Thoracic aorta (tissue), 2 donors: ENCODE results near the gene SEMA6C. TPM values are rescaled to one million over a fixed set of nuclear protein-coding genes. Genes with fewer than 3 reads are reported as not detected.

Source experiments
- ATAC-seq: fragments of 150-250 bp; one replicate; pipeline ENCODE4 v1.8.0; 2017; ENCODE audit warnings: low read depth; ENCODE audit not compliant: insufficient number of reproducible peaks, low FRiP score
- DNase-seq: peaks from one replicate; pipeline ENCODE4 v3.0.0-alpha.2; 2020; ENCODE audit warnings: low spot score
- H3K27ac ChIP-seq, 2 donors: fragments of 200-600 bp; sonication (generic); 1 replicate in 1 of 2; 2 replicates in 1 of 2; pipeline ENCODE4 v1.5.1; 2016; ENCODE audit warnings: mild to moderate bottlenecking in 2 of 2, moderate library complexity in 2 of 2
- H3K27me3 ChIP-seq: fragments of 200-600 bp; sonication (generic); replicated peaks from 2 replicates; pipeline ENCODE4 v1.6.0; 2016; ENCODE audit warnings: mild to moderate bottlenecking; ENCODE audit not compliant: insufficient read depth
- H3K36me3 ChIP-seq: fragments of 200-600 bp; sonication (generic); one replicate; pipeline ENCODE4 v1.5.1; 2016
- H3K4me1 ChIP-seq, 2 donors: fragments of 200-600 bp; sonication (generic); 1 replicate in 1 of 2; 2 replicates in 1 of 2; pipeline versions ENCODE4 v1.5.1 to v1.6.0; 2016; ENCODE audit warnings: low read depth in 2 of 2, mild to moderate bottlenecking in 1 of 2; ENCODE audit not compliant: control insufficient read depth in 1 of 2
- H3K4me3 ChIP-seq: fragments of 200-600 bp; sonication (generic); 2 replicates; pipeline ENCODE4 v1.5.1; 2016; ENCODE audit warnings: mild to moderate bottlenecking
- H3K9me3 ChIP-seq: fragments of 200-600 bp; sonication (generic); 2 replicates; pipeline ENCODE4 v1.5.1; 2016
- total RNA-seq, 2 donors: library from RNA; depleted of rRNA; stranded (reverse); fragments of >200 nt; gene quantifications; one replicate each; pipeline versions ENCODE4 v1.1.0 to v1.2.3, GENCODE V29; 2016
- TF ChIP-seq, protein P1 (sequence below): fragments of 200-600 bp; sonication (generic); IDR thresholded peaks from one replicate; pipeline ENCODE4 v1.5.1; 2019; ENCODE audit warnings: antibody characterized with exemption

SEMA6C gene
- total RNA-seq, 2 donors from 2014 or later, result 6.3 to 6.8 TPM

DNA sequence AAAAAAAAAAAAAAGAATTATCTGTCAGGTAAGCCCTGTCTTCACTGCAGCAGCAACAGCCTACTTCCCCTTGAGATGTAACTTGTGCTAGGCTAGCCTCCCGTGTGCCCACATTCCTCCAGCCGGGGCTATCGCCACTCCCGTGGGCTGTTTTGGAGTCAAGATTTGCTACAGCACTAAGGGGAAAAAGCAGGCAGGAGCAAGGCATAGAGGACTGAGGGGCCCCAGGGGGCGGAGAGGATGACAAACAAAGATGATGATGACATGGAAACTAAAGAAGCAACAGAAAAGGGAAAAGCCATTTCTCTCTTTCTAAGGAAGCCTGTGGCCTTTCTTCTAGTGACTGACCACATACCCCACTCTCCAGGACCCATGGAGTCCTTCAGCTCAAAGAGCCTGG lies 11.9 kb upstream of the SEMA6C start:
- Histone ChIP-seq H3K27me3 (no peaks in the 10 kb centered on the region), H3K9me3 (no peaks in the 10 kb centered on the region), H3K36me3 (peaks cover 25% of the 10 kb centered on the region), H3K27ac (no peak overlapping the region), H3K4me1 (peaks cover 3 to 19% of the 10 kb centered on the region in 2 donors), H3K4me3 (no peak overlapping the region)
- DNase-seq (no peak), ATAC-seq (no peak)
- TF ChIP-seq, protein P1, sequence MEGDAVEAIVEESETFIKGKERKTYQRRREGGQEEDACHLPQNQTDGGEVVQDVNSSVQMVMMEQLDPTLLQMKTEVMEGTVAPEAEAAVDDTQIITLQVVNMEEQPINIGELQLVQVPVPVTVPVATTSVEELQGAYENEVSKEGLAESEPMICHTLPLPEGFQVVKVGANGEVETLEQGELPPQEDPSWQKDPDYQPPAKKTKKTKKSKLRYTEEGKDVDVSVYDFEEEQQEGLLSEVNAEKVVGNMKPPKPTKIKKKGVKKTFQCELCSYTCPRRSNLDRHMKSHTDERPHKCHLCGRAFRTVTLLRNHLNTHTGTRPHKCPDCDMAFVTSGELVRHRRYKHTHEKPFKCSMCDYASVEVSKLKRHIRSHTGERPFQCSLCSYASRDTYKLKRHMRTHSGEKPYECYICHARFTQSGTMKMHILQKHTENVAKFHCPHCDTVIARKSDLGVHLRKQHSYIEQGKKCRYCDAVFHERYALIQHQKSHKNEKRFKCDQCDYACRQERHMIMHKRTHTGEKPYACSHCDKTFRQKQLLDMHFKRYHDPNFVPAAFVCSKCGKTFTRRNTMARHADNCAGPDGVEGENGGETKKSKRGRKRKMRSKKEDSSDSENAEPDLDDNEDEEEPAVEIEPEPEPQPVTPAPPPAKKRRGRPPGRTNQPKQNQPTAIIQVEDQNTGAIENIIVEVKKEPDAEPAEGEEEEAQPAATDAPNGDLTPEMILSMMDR, result no peak

DNA sequence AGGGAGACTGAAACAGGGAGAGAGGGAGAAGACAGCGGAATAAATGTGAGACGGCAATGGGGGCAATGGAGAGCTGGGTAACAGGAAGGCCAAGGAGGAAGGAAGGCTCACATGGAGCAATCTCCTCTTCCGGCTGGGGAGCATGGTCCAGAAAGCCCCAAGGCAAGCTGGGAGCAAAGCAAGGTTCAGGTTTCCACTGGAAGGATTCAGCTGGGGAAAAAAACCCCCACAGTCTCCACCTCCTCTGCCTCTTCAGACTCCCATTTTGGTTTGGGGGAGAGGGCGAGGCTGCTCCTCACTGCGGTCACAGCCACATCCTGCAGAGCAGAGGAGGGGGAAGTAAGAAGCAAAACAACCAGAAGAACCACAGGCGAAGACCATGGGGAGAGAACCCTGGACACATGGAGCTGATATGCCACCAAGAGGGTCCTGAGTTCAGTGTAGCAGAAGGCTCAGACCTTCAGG lies 10.7 kb upstream of the SEMA6C start:
- Histone ChIP-seq H3K4me1 (peaks cover 3 to 19% of the 10 kb centered on the region in 2 donors), H3K9me3 (no peaks in the 10 kb centered on the region), H3K36me3 (peaks cover 25% of the 10 kb centered on the region), H3K27me3 (no peaks in the 10 kb centered on the region), H3K4me3 (peak overlapping the region; percentile 40), H3K27ac (no peak overlapping the region)
- TF ChIP-seq, protein P1, result no peak
- ATAC-seq (no peak), DNase-seq (no peak)

DNA sequence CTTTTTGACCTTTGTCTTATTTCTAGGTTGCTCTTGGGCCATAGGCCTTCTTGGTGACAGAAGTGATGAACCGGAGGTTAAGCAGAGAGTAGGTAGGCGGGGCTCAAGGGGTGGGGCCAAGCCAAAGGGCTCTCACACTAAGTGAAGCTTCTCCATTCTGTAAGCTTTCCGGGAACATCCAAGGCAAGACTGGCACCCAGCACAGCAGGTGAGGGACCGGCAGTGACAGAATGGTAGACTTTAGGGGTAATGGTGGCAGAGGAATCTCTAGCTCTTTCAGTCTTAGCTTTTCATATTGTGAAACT lies 10.0 kb upstream of the SEMA6C start, which contains the start of gene TNFAIP8L2:
Gene TNFAIP8L2 (plus strand): TSS at position 135 of the 305 bp plus-strand sequence. CDS start 2,049 bp downstream, outside the sequence.
- Histone ChIP-seq H3K4me3 (peak within 1 kb of the TSS; percentile 40), H3K27me3 (no peaks in the 10 kb centered on the region), H3K9me3 (no peaks in the 10 kb centered on the region), H3K27ac (no peak within 1 kb of the TSS), H3K4me1 (peaks cover 3 to 19% of the 10 kb centered on the region in 2 donors), H3K36me3 (peaks cover 21% of the 10 kb centered on the region)
- ATAC-seq, result no peak
- TF ChIP-seq, protein P1, result no peak
- no peak for DNase-seq

DNA sequence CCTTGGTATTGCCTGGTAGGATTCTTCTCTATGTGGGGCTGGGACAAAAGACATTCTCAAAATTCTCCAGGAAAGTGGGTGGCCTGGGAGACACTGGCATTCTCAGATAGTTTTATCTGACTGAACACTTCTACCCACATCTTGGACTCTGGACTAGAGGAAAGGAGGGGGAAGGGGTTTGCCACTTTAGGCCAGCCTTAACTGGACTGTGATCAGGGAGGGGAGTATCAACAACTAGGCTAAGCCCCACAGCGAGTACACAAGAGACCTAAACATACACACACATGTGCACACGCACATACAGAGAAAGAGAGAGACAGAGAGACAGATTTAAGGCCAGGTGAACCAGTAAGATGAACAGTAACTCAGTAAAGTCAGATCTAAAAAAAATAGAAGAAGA lies 1.2 kb upstream of the SEMA6C start:
- no peak overlapping the region for H3K4me3 ChIP-seq
- H3K27ac ChIP-seq, result peak overlapping the region; percentile 66 to 81
- TF ChIP-seq, protein P1, result no peak
- H3K9me3 ChIP-seq, result no peaks in the 10 kb centered on the region
- peaks cover 11 to 37% of the 10 kb centered on the region in 2 donors for H3K4me1 ChIP-seq
- no peaks in the 10 kb centered on the region for H3K27me3 ChIP-seq
- DNase-seq (no peak), ATAC-seq (no peak)
- H3K36me3 ChIP-seq, result no peaks in the 10 kb centered on the region

DNA sequence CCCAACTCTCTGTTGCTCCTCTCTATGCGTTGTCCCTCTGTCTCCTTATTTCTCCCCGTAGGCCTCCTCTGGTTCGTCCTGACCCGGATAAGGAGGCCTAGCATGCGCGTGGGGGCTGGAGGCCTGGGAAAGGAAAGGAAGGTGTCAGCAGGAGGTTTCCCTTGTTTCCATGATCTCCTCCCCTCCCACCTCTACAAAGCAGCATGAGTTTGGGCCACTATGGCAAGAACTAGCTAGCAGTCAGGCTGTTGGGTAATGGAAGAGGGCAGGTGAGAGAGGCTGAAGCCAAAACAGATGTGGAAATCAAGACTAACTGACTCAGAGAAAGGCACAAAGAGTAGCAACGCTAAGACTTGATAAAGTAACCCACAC lies 687 bp upstream of the SEMA6C start:
- Histone ChIP-seq H3K27ac (peak overlapping the region; percentile 66 to 81), H3K36me3 (no peaks in the 10 kb centered on the region), H3K4me1 (peaks cover 11 to 40% of the 10 kb centered on the region in 2 donors), H3K9me3 (no peaks in the 10 kb centered on the region), H3K4me3 (peak overlapping the region; percentile 86), H3K27me3 (no peaks in the 10 kb centered on the region)
- ATAC-seq (no peak), DNase-seq (no peak)
- TF ChIP-seq, protein P1, result no peak
